GM19468 (cell line): ENCODE measurements around the gene BDH1.

Experiments used
- ATAC-seq: cut with Tn5 transposase; IDR thresholded peaks from one replicate; pipeline ENCODE4 v1.9.1; 2021; ENCODE audit warnings: mild to moderate bottlenecking, moderate library complexity, moderate number of reproducible peaks; ENCODE audit not compliant: unreplicated experiment; ENCODE audit errors: extremely low read depth

BDH1 gene

DNA sequence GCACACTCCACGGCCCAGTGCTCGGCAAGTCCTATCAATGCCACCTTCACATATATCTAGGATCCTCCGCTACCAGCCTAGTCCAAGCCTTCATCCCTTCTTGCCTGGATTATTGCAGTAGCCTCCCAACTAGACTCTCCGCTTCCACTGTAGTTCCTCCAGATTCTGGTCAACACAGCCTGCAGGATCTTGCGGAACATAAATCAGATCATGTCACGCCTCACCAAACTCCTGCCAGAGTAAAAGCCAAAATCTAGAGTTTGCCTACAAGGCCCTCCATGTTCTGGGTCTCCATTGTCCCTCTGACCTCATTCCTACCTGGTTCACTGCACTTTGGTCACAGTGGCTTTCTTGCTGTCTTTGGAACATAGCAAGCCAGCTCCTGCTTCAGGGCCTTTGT lies 3.6 kb downstream of the BDH1 start:
- ATAC-seq: no peak

DNA sequence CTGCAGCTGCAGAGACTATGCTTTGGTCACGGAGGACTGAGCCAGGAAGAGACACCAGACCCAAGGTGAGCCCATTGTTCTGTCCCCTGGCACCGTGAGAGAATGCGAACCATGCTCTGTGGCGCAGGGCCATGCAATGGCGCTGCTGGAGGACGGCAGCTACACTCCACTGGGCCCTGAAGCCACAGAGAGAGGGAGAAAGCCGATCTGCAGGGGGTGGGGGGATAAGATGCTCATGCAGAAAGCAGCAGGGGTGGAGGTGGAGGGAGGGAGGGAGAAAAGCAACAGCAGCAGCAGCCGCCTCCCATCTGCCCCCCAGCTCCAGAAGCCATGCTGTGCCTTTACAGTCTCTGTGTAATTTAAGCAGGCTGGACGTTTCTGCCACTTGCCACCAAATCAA lies 5.3 kb downstream of the BDH1 start:
- no peak for ATAC-seq

- no peak for ATAC-seq
These were observed 6.4 kb downstream of the BDH1 start for GRCh38 chr3:197549261-197549885.

DNA sequence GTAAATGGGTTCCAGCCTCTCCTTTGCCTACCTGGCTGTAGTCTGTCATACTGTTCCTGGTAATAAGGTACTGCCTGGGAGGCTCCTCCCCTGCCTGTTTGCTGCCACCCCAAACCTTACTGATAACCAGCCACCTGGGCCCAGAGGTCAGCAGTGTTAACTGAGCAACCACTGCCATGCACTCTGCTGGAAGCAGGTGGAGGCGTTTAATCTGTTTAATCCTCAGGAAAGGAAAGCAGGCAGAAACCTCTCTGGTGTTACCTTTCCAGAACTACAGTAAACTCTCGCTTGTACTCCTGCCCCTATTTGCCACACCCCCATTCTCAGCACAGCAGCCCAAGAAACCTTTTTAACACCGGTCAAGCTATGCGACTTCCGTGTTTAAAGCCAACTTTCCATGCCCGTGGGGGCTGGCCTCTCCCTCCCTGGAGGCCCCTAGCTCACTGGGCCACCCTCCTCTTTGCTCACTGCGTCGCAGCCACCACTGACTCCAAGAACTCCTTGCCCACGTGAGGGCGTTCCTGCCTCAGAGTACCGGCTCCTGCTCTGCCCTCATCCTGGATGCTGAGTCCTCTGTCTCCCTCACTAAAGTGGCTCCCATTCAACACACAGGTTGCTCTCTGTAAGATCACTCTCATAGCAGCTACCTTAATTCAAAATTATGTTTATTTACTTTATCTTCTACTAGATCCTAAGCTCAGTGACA lies 8.3 kb downstream of the BDH1 start:
- no peak for ATAC-seq

DNA sequence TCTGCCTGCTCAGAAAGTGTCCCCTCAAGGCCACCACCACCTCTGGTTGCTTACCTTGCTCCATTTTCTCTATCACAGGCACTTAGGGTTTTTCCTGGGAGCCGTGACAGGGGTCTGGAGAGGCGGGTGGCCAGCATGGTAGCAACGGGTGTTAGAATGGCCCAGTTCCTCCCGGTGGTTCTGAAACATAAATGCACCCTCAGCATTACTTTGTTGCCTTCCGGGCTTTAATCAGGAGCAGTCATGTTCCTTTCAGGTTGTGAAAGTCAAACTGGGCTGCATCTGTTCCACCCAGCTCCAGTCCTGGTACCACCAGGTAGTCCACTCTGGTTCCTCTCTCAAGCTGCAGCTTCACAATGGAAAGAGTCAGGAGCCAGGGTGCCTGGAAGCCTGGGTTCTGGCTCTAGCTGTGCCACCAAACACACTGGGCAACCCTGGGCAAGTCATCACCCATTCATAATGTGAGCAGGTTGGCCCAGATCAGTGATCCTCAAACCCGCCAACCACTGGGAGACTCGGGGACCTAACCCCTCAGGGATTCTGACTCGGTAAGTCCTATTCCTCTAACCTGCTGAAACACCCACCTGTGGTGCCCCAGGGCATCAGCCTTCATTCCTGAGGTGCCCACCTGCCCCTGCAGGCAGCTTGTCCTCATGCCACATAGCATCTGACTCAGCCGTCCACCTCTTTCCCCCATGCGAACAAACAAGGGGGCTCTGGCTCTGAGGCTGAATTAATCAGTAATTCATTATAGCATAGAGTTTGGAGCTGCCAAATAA lies 9.3 kb downstream of the BDH1 start:
- no peak for ATAC-seq

DNA sequence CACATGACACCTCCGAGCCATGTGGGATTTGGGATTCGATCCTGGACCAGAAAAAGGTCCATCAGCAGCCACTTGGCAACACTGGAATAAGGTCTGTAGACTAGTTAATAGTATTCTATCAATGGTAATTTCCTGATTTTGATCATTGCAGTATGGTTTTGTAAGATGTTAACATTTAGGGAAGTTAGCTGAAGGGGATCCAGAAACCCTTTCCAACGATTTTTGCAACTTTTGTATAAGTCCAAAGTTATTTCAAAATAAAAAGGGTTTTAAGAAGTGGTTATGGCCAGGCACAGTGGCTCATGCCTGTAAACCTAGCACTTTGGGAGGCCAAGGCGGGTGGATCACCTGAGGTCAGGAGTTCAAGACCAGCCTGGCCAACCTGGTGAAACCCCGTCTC lies 10.2 kb downstream of the BDH1 start:
- no peak for ATAC-seq

DNA sequence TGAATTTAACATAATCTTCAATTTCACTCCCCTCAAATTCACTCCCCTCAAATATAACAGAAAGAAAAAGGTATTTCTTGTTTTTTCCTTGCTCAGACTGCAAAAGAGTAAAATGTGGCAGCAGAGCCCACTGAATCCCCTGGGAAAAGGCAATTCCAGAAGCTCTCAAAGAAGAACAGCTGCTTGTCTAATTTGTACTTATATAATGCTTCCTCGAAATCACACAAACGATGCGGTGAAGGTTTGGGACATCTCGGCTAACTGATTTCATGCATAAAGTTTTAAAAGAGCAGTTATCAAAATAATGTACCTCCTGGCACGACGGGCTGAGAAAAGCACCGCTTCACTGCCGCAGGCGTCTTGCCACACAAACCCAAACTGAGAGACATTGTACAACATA lies 10.7 kb downstream of the BDH1 start:
- ATAC-seq: no peak

GRCh38 chr3:197542741-197543454 lies 12.9 kb downstream of the BDH1 start:
- ATAC-seq: no peak

DNA sequence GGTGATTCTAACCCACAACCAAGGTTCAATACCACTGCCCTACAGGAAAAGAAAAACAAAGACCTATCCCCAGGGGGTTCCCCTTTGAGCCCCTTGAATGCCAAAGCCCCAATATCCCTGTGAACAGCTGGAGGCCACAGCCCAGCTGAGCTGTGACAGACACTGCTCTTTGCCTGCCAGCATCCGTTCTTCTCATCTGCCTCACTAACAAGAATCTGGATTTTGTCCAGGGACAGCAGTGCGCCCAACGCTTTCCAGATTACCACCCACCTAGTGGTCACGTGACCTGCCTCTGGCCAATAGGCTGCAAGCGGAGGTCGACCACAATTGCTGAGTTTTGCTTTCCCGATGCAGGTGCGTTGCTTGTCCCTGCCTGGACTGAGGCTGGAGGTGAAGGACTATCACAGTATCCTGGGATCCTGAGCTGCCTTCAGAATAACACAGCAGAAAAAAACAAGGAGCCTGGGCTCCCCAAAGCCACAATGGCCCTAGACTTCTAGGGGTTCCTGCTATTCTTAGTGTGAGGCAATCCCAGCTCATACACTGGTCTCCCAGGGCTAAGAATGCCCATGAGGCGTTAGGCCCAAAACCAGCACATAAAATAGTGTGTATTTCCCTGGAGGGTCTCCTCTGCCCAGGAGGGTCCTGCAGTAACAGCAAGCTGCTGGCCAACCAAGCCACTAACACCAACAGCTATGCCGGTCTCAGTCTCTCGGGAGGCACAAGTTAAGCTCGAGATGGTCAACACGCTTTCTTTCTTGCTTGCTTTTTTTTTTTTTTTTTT lies 13.8 kb downstream of the BDH1 start:
- ATAC-seq: no peak

DNA sequence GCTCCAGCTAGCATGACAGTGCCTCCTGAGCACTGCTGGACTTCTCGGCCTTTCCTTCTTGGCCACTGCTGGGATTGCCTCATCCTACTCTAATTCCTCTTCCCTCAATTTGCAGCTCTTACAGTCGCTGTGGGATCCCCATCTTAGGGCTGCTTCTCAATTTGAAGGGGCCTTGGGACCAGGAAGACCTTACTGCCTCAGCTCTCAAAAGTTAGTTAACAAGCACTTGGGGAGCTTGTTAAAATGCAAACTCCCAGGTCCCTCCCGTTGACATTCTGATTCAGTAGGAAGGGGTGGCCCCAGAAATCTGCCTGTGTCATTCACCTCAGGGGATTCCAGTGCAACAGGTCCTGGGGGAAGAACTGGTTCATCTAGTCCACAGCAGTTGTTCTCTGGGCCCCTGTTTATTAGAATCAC lies 14.8 kb downstream of the BDH1 start:
- no peak for ATAC-seq

DNA sequence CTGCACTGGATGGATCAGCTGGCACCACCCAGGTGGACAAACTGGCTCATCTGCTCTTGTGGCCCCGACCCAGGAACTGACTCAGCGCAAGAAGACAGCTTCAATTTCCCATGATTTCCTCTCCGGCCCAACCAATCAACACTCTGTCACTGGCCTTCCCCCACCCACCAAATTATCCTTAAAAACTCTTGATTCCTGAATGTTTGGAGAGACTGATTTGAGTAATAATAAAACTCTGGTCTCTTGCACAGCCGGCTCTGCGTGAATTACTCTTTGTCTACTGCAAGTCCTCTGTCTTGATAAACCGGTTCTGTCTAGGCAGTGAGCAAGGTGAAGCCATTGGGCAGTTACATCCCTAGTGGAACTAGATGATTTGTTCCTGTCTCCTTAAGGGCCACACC lies 16.1 kb downstream of the BDH1 start:
- ATAC-seq: no peak

- no peak for ATAC-seq
These were observed 21.6 kb downstream of the BDH1 start for GRCh38 chr3:197533927-197534725.

DNA sequence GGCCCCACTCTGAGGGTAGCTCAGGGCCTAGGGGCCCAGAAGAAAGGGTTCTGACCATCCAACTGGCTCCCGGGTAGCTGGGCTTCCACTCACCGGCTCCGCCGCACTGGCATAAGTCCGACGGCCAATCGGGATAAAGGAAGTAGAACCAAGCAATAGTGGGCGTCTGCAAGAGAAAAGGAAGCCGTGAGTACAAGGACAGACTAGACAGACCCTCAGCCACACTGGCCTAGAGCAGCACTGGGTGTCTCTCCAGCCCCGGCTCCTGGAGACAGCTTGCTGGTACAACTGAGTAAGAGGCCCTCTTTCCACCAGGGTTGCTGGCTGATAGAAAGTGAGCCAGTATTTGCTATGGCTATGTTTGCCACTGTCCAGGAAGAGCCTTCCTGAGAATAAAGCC lies 22.4 kb downstream of the BDH1 start:
- no peak for ATAC-seq

DNA sequence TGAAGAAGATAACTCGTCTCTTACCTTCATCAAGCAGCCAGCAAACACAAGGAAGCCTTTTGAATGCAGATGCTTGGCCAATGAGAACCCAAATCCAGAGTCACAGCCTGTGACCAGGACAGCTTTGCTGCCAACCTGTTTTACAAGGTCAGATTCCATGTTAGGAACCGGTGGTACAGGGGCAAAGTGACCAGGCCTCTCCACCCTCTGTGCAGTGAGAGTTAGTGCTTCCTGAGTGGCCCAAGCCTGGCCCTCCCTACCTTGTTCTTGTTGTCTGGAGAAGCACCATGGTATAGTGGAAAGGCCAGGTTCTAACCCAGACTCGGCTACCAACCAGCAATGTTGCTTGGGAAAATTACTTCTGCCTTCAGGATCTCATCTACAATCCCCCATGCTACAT lies 23.4 kb downstream of the BDH1 start:
- no peak for ATAC-seq

DNA sequence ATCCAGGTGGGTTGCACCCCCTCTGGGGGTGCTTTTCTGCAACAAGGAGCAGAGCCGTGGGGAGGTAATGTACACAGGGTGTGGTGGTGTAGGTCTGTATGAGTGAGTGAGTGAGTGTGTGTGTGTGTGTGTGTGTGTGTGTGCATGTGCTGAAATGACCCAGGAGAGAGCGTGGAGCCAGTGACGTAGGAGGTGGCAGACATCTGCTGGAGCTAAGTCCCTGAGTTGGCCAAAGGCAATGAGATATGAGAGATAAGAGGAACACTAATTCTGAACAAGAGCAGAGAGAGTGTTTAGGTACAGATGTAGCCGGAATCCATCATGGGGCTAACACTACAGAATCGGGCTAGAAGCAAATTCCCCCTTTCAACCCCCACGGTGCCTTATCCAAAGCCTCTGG lies 27.6 kb downstream of the BDH1 start:
- ATAC-seq: no peak

DNA sequence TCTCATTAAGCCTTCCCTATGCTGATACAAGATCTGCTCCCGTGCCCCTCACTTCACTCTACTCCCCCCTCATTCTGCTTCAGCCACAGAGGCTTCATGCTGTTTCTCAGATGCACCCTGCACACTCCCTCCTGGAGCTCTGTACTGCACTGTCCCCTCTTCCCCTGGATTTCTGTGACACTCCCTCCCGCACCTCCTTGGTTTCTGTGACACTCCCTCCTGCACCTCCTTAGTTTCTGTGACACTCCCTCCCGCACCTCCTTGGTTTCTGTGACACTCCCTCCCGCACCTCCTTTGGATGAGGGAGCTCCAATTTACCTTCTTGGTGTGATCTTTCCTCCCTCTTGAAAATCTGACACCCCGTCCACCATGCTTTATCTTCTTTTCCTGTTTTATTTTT lies 28.2 kb downstream of the BDH1 start:
- ATAC-seq: no peak

- no peak for ATAC-seq
These were observed 30.1 kb downstream of the BDH1 start for GRCh38 chr3:197525706-197526105.

- ATAC-seq: no peak
These were observed 31.6 kb downstream of the BDH1 start for GRCh38 chr3:197524128-197524527.

DNA sequence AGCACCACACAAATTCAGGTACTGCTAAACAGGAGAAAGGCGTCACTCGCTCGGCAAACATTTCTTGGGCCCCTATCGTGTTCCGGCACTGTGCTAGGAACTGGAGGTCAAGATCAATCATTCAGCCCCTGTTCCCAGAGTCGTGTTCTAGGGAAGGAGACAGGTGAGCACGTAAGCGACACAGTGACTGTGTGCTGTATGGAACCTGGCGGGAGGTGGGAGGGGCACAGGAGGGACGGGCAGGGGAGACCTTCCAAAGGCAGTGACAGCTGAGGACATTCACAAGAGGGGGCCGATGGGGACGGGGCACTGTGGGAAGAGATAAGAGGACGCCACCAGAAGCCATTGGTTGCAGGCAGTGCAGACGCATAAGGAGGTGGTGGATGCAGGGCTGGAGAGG lies 32.2 kb downstream of the BDH1 start:
- no peak for ATAC-seq
